Right kidney (tissue), 1 donor: Measurements from ENCODE around the gene PRKAG2.
A peak's percentile ranks its signal among the peaks of the same experiment; 100 is the strongest.

Source experiments
- DNase-seq: peaks from one replicate; pipeline ENCODE4 v3.0.0-alpha.2; 2016

Gene PRKAG2

GRCh38 chr7:151641587-151641986 is 235.3 kb downstream of the PRKAG2 start:
- no peak for DNase-seq

- DNase-seq, result no peak
These were observed 239.1 kb downstream of the PRKAG2 start for GRCh38 chr7:151637781-151638261.

- DNase-seq, result no peak
These were observed 242.3 kb downstream of the PRKAG2 start for GRCh38 chr7:151634643-151635042.

GRCh38 chr7:151633516-151633812 is 243.5 kb downstream of the PRKAG2 start:
- no peak for DNase-seq

- DNase-seq, result peak; percentile 75
These were observed 244.0 kb downstream of the PRKAG2 start for GRCh38 chr7:151632750-151633515.

- no peak for DNase-seq
These were observed 244.8 kb downstream of the PRKAG2 start for GRCh38 chr7:151631953-151632749.

- DNase-seq, result peak; percentile 74
These were observed 245.4 kb downstream of the PRKAG2 start for GRCh38 chr7:151631570-151631952.

GRCh38 chr7:151630851-151631569 is 245.9 kb downstream of the PRKAG2 start:
- no peak for DNase-seq

GRCh38 chr7:151630358-151630757 is 246.6 kb downstream of the PRKAG2 start:
- no peak for DNase-seq

- no peak for DNase-seq
These were observed 247.1 kb downstream of the PRKAG2 start for GRCh38 chr7:151629713-151630272.

GRCh38 chr7:151628846-151629604 is 247.9 kb downstream of the PRKAG2 start:
- no peak for DNase-seq

GRCh38 chr7:151626422-151627115 is 250.3 kb downstream of the PRKAG2 start:
- no peak for DNase-seq

- no peak for DNase-seq
These were observed 251.3 kb downstream of the PRKAG2 start for GRCh38 chr7:151625606-151626005.

- no peak for DNase-seq
These were observed 252.5 kb downstream of the PRKAG2 start for GRCh38 chr7:151624246-151624928.

GRCh38 chr7:151623766-151624165 is 253.1 kb downstream of the PRKAG2 start:
- no peak for DNase-seq

- no peak for DNase-seq
These were observed 255.0 kb downstream of the PRKAG2 start for GRCh38 chr7:151621961-151622360.

- no peak for DNase-seq
These were observed 260.3 kb downstream of the PRKAG2 start for GRCh38 chr7:151616443-151617213.

GRCh38 chr7:151615784-151616183 is 261.1 kb downstream of the PRKAG2 start:
- DNase-seq, result no peak

- DNase-seq, result no peak
These were observed 261.9 kb downstream of the PRKAG2 start for GRCh38 chr7:151615058-151615457.

- DNase-seq, result no peak
These were observed 262.9 kb downstream of the PRKAG2 start for GRCh38 chr7:151614019-151614418.
